Bronchial epithelial cell (primary cell): ENCODE results near the gene HSPA6. TPM values are rescaled to one million over a fixed set of nuclear protein-coding genes. Genes with fewer than 3 reads are reported as not detected.
"Not testable (repeated sequence)": the region's sequence is repeated elsewhere in the genome, so short reads cannot be mapped to it uniquely, and the experiment has no call there.

ENCODE experiments used
- DNase-seq: peaks from one replicate; pipeline ENCODE4 v3.0.0-alpha.2; 2010; ENCODE audit warnings: low read depth
- FAIRE-seq: peaks from 2 replicates; lab custom pipeline; 2011; peaks lifted over from hg19 to GRCh38; lab: Jason Lieb, UNC
- H3K27me3 ChIP-seq: 2 replicates; pipeline ENCODE4 v1.5.1; 2011; ENCODE audit warnings: low read length; ENCODE audit not compliant: control insufficient read depth, insufficient read depth
- H3K36me3 ChIP-seq: 2 replicates; pipeline ENCODE4 v1.5.1; 2011; ENCODE audit warnings: low read length; ENCODE audit not compliant: control insufficient read depth, insufficient read depth
- H3K4me3 ChIP-seq: 2 replicates; pipeline ENCODE4 v1.5.1; 2011; ENCODE audit warnings: mild to moderate bottlenecking, low read depth, low read length, control low read depth
- CTCF ChIP-seq: IDR thresholded peaks from 2 replicates; pipeline ENCODE4 v1.5.1; 2011; ENCODE audit warnings: mild to moderate bottlenecking, moderate library complexity, low read length, control low read depth, inconsistent platforms; ENCODE audit not compliant: insufficient read depth, severe bottlenecking
- total RNA-seq: library from RNA; depleted of rRNA; stranded (reverse); fragments of >200 nt; gene quantifications from 2 replicates; pipeline ENCODE4 v1.2.1, GENCODE V29; 2014

HSPA6 gene
- total RNA-seq, 1 donor from 2014 or later = 1.6 TPM

GRCh38 chr1:161540570-161540960 lies 16.2 kb downstream of the HSPA6 start:
- FAIRE-seq, H3K4me3 ChIP-seq, H3K36me3 ChIP-seq, H3K27me3 ChIP-seq: not testable (repeated sequence)
- DNase-seq = peak; percentile 60

- DNase-seq, H3K4me3 ChIP-seq, H3K36me3 ChIP-seq, FAIRE-seq, H3K27me3 ChIP-seq: not testable (repeated sequence)
Measured at GRCh38 chr1:161542091-161542559, 17.8 kb downstream of the HSPA6 start.

GRCh38 chr1:161543125-161543524 lies 18.8 kb downstream of the HSPA6 start:
- H3K27me3 ChIP-seq, H3K36me3 ChIP-seq, FAIRE-seq, H3K4me3 ChIP-seq, DNase-seq: not testable (repeated sequence)

- not testable (repeated sequence) for H3K4me3 ChIP-seq, FAIRE-seq
Measured at GRCh38 chr1:161545005-161545731, 20.8 kb downstream of the HSPA6 start.

GRCh38 chr1:161547995-161548741 lies 23.8 kb downstream of the HSPA6 start:
- not testable (repeated sequence) for H3K4me3 ChIP-seq, H3K36me3 ChIP-seq, DNase-seq, H3K27me3 ChIP-seq
- peak; percentile 75 for FAIRE-seq

More at GRCh38 chr1:161545005-161545731, 20.8 kb downstream of the HSPA6 start:
- not testable (repeated sequence) for H3K27me3 ChIP-seq, H3K36me3 ChIP-seq, DNase-seq

GRCh38 chr1:161548749-161549406 lies 24.5 kb downstream of the HSPA6 start:
- not testable (repeated sequence) for FAIRE-seq, H3K4me3 ChIP-seq

GRCh38 chr1:161549652-161550051 lies 25.3 kb downstream of the HSPA6 start, which contains the start of gene FCGR3A:
FCGR3A (minus strand) TSS chr1:161549818; CDS start chr1:161549736, 82 bp downstream.
- Histone ChIP-seq H3K4me3 (no peak within 1 kb of the TSS), H3K27me3 (no peaks in the 10 kb centered on the region), H3K36me3 (no peaks in the 10 kb centered on the region)
- DNase-seq = no peak
- TF ChIP-seq CTCF = no peak
- FAIRE-seq = no peak

More at GRCh38 chr1:161548749-161549406, 24.5 kb downstream of the HSPA6 start:
- not testable (repeated sequence) for H3K27me3 ChIP-seq, H3K36me3 ChIP-seq, DNase-seq

GRCh38 chr1:161550942-161551341 lies 26.6 kb downstream of the HSPA6 start:
- not testable (repeated sequence) for H3K4me3 ChIP-seq, FAIRE-seq, H3K27me3 ChIP-seq, H3K36me3 ChIP-seq, DNase-seq

GRCh38 chr1:161553631-161554030 lies 29.3 kb downstream of the HSPA6 start:
- not testable (repeated sequence) for H3K36me3 ChIP-seq, DNase-seq, H3K4me3 ChIP-seq, FAIRE-seq, H3K27me3 ChIP-seq

- not testable (repeated sequence) for DNase-seq, H3K27me3 ChIP-seq, H3K36me3 ChIP-seq, FAIRE-seq, H3K4me3 ChIP-seq
Measured at GRCh38 chr1:161554340-161554739, 30.0 kb downstream of the HSPA6 start.

GRCh38 chr1:161554815-161555417 lies 30.6 kb downstream of the HSPA6 start:
- not testable (repeated sequence) for FAIRE-seq, DNase-seq

GRCh38 chr1:161556143-161556542 lies 31.8 kb downstream of the HSPA6 start:
- DNase-seq, H3K27me3 ChIP-seq, H3K36me3 ChIP-seq, FAIRE-seq, H3K4me3 ChIP-seq: not testable (repeated sequence)

More at GRCh38 chr1:161554815-161555417, 30.6 kb downstream of the HSPA6 start:
- H3K36me3 ChIP-seq, H3K27me3 ChIP-seq, H3K4me3 ChIP-seq: not testable (repeated sequence)
